ENCODE results near the gene ZNF689. TPM values are rescaled to one million over a fixed set of nuclear protein-coding genes. Genes with fewer than 3 reads are reported as not detected.

Gene ZNF689
- total and polyA plus RNA-seq, 2 of the 13 experiments (the other 11 are each of a cell fraction or from before 2014, with no cell fraction given) = 9.7 to 19.5 TPM

DNA sequence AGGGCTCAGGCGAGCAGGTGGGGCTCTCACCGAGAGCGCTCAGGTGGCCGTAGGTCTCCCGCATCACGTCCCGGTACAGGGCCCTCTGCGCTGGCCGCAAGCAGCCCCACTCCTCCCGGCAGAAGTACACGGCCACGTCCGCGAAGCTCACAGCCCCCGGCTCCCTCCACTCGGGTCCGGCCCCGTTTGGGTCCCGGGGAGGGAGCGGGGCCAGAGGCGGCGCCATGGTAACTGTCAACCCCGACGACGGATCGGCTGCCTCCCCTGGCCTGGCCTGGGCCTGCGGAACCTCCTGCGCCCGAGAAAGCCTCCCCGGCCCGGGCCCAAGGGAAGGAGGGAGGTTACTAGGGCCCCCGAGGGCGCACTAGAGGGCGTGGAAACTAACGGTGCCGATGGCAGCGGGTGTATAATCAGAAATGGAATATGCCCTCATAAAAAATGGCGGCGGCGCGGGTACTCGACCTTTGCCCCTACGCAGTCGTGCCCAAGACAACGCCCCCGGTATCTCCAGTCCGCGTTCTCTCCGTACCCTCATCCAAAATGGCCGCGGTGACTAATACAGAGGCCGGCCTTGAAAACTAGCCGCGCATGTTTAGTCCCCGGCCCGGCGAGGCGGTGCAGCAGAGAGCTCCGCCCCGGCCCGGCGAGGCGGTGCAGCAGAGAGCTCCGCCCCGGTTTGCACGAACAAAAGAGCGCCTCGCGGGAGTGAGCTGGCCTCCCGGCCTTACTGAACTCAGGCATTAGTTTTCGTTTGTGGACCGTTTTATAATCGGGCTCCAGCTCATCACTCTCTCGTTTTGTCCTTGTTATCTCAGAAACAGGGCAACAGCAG, 52.0 kb downstream of the ZNF689 start, which contains the start of gene ZNF764 (continued):
- TF ChIP-seq HNRNPK (IDR thresholded peaks at IDR 0.05; ENCODE audit: low read depth, low read length, poor library complexity, severe bottlenecking) (peak; percentile 45), ZFP37 (CRISPR knock-in tag; IDR thresholded peaks at IDR 0.05; ENCODE audit: borderline replicate concordance) (no peak), ZNF451 (CRISPR knock-in tag; IDR thresholded peaks at IDR 0.05) (peak; percentile 43; the same call in 1 of the 2 replicates), SOX13 (IDR thresholded peaks at IDR 0.05) (no peak), SOX13 (CRISPR knock-in tag; conservative IDR thresholded peaks at IDR 0.05 in 1 of 2, IDR thresholded peaks at IDR 0.05 in 1 of 2) (peak in 1 of 2 experiments; percentile 68; a peak in 2 of 4 replicates), ATF7-NPFF (CRISPR knock-in tag; IDR thresholded peaks at IDR 0.05; ENCODE audit: low read depth) (peak; percentile 67; the same call in 1 of the 2 replicates), ARHGAP35 (CRISPR knock-in tag; IDR thresholded peaks at IDR 0.05; ENCODE audit: borderline replicate concordance) (peak; percentile 80; the same call in 1 of the 2 replicates), MEIS1 (CRISPR knock-in tag; IDR thresholded peaks at IDR 0.05; ENCODE audit: borderline replicate concordance) (peak; percentile 87; the same call in 1 of the 2 replicates), GLI4 (CRISPR knock-in tag; IDR thresholded peaks at IDR 0.05; ENCODE audit: borderline replicate concordance) (peak; percentile 72; the same call in 1 of the 2 replicates), LCORL (IDR thresholded peaks at IDR 0.05) (no peak), LCORL (CRISPR knock-in tag; IDR thresholded peaks at IDR 0.05) (peak; percentile 82), PHB2 (IDR thresholded peaks at IDR 0.05; ENCODE audit: partially characterized antibody) (no peak)
- TF ChIP-seq, protein P1, sequence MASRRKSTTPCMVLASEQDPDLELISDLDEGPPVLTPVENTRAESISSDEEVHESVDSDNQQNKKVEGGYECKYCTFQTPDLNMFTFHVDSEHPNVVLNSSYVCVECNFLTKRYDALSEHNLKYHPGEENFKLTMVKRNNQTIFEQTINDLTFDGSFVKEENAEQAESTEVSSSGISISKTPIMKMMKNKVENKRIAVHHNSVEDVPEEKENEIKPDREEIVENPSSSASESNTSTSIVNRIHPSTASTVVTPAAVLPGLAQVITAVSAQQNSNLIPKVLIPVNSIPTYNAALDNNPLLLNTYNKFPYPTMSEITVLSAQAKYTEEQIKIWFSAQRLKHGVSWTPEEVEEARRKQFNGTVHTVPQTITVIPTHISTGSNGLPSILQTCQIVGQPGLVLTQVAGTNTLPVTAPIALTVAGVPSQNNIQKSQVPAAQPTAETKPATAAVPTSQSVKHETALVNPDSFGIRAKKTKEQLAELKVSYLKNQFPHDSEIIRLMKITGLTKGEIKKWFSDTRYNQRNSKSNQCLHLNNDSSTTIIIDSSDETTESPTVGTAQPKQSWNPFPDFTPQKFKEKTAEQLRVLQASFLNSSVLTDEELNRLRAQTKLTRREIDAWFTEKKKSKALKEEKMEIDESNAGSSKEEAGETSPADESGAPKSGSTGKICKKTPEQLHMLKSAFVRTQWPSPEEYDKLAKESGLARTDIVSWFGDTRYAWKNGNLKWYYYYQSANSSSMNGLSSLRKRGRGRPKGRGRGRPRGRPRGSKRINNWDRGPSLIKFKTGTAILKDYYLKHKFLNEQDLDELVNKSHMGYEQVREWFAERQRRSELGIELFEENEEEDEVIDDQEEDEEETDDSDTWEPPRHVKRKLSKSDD (CRISPR knock-in tag; IDR thresholded peaks at IDR 0.05; ENCODE audit: low read depth) = peak; percentile 98
- TF ChIP-seq, protein P2, sequence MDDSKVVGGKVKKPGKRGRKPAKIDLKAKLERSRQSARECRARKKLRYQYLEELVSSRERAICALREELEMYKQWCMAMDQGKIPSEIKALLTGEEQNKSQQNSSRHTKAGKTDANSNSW (CRISPR knock-in tag; IDR thresholded peaks at IDR 0.05; ENCODE audit: borderline replicate concordance) = no peak; the same call in 1 of the 2 replicates
- TF ChIP-seq, protein P3, sequence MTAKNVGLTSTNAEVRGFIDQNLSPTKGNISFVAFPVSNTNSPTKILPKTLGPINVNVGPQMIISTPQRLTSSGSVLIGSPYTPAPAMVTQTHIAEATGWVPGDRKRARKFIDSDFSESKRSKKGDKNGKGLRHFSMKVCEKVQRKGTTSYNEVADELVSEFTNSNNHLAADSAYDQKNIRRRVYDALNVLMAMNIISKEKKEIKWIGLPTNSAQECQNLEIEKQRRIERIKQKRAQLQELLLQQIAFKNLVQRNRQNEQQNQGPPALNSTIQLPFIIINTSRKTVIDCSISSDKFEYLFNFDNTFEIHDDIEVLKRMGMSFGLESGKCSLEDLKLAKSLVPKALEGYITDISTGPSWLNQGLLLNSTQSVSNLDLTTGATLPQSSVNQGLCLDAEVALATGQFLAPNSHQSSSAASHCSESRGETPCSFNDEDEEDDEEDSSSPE (CRISPR knock-in tag; IDR thresholded peaks at IDR 0.05) = peak; percentile 87
- TF ChIP-seq, protein P4, sequence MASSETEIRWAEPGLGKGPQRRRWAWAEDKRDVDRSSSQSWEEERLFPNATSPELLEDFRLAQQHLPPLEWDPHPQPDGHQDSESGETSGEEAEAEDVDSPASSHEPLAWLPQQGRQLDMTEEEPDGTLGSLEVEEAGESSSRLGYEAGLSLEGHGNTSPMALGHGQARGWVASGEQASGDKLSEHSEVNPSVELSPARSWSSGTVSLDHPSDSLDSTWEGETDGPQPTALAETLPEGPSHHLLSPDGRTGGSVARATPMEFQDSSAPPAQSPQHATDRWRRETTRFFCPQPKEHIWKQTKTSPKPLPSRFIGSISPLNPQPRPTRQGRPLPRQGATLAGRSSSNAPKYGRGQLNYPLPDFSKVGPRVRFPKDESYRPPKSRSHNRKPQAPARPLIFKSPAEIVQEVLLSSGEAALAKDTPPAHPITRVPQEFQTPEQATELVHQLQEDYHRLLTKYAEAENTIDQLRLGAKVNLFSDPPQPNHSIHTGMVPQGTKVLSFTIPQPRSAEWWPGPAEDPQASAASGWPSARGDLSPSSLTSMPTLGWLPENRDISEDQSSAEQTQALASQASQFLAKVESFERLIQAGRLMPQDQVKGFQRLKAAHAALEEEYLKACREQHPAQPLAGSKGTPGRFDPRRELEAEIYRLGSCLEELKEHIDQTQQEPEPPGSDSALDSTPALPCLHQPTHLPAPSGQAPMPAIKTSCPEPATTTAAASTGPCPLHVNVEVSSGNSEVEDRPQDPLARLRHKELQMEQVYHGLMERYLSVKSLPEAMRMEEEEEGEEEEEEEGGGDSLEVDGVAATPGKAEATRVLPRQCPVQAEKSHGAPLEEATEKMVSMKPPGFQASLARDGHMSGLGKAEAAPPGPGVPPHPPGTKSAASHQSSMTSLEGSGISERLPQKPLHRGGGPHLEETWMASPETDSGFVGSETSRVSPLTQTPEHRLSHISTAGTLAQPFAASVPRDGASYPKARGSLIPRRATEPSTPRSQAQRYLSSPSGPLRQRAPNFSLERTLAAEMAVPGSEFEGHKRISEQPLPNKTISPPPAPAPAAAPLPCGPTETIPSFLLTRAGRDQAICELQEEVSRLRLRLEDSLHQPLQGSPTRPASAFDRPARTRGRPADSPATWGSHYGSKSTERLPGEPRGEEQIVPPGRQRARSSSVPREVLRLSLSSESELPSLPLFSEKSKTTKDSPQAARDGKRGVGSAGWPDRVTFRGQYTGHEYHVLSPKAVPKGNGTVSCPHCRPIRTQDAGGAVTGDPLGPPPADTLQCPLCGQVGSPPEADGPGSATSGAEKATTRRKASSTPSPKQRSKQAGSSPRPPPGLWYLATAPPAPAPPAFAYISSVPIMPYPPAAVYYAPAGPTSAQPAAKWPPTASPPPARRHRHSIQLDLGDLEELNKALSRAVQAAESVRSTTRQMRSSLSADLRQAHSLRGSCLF (CRISPR knock-in tag; IDR thresholded peaks at IDR 0.05; ENCODE audit: borderline replicate concordance) = no peak
- TF ChIP-seq, protein P5, sequence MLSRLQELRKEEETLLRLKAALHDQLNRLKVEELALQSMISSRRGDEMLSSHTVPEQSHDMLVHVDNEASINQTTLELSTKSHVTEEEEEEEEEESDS (CRISPR knock-in tag; IDR thresholded peaks at IDR 0.05; ENCODE audit: borderline replicate concordance) = no peak; the same call in 1 of the 2 replicates

All from HepG2 (cell line).